OCI-LY1 (cell line): ENCODE measurements around the gene NCKAP1.

Source experiments
- H2AFZ ChIP-seq: fragments of 200-600 bp; sonication (generic), shearing (Covaris generic); 2 replicates; pipeline ENCODE4 v1.6.0; 2014; ENCODE audit warnings: antibody characterized with exemption, mild to moderate bottlenecking, low read length
- H3F3A ChIP-seq: fragments of 200-600 bp; sonication (generic), shearing (Covaris generic); 2 replicates; pipeline ENCODE4 v1.6.0; 2014; ENCODE audit warnings: mild to moderate bottlenecking, antibody characterized with exemption, low read length, moderate library complexity; ENCODE audit not compliant: insufficient read depth
- H3K27ac ChIP-seq: fragments of 200-600 bp; sonication (generic); 2 replicates; pipeline ENCODE4 v1.5.1; 2014; ENCODE audit warnings: low read length, mixed run types, mild to moderate bottlenecking, low read depth; ENCODE audit not compliant: poor library complexity, severe bottlenecking
- H3K27me3 ChIP-seq: fragments of 200-600 bp; sonication (generic); 2 replicates; pipeline ENCODE4 v1.6.0; 2014; ENCODE audit warnings: antibody characterized with exemption, mild to moderate bottlenecking, low read length, moderate library complexity; ENCODE audit not compliant: insufficient read depth
- H3K36me3 ChIP-seq: fragments of 200-600 bp; sonication (generic); 2 replicates; pipeline ENCODE4 v1.6.1; 2014; ENCODE audit warnings: mild to moderate bottlenecking, antibody characterized with exemption, low read length, moderate library complexity, mixed read lengths; ENCODE audit not compliant: insufficient read depth
- H3K4me1 ChIP-seq: fragments of 200-600 bp; sonication (generic); 2 replicates; pipeline ENCODE4 v1.5.1; 2014; ENCODE audit warnings: mild to moderate bottlenecking, low read length, moderate library complexity; ENCODE audit not compliant: insufficient read depth, severe bottlenecking
- H3K4me2 ChIP-seq: fragments of 200-600 bp; sonication (generic), shearing (Covaris generic); 2 replicates; pipeline ENCODE4 v1.6.1; 2014; ENCODE audit warnings: low read length
- H3K4me3 ChIP-seq: fragments of 200-600 bp; sonication (generic); 2 replicates; pipeline ENCODE4 v1.5.1; 2014; ENCODE audit warnings: low read length, low read depth, mild to moderate bottlenecking, mixed read lengths; ENCODE audit not compliant: poor library complexity, severe bottlenecking
- H3K79me2 ChIP-seq: fragments of 200-600 bp; shearing (Covaris generic); 2 replicates; pipeline ENCODE4 v1.6.1; 2016; ENCODE audit warnings: mixed run types, low read length, mixed read lengths; ENCODE audit not compliant: insufficient read depth
- H3K9ac ChIP-seq: fragments of 200-600 bp; sonication (generic), shearing (Covaris generic); 2 replicates; pipeline ENCODE4 v1.6.1; 2014; ENCODE audit warnings: mild to moderate bottlenecking, low read length, mixed read lengths
- H3K9me2 ChIP-seq: fragments of 200-600 bp; sonication (generic), shearing (Covaris generic); 2 replicates; pipeline ENCODE4 v1.6.1; 2014; ENCODE audit warnings: low read depth, mild to moderate bottlenecking, low read length, mixed read lengths
- H3K9me3 ChIP-seq: fragments of 200-600 bp; shearing (Covaris generic); 2 replicates; pipeline ENCODE4 v1.6.1; 2014; ENCODE audit warnings: low read length, mixed read lengths
- H4K20me1 ChIP-seq: fragments of 200-600 bp; sonication (generic), shearing (Covaris generic); 2 replicates; pipeline ENCODE4 v1.6.0; 2016; ENCODE audit warnings: mild to moderate bottlenecking, low read length; ENCODE audit not compliant: insufficient read depth
- CTCF ChIP-seq: fragments of 200-600 bp; sonication (generic), shearing (Covaris generic); IDR thresholded peaks from 2 replicates; pipeline ENCODE4 v1.5.1; 2017; ENCODE audit warnings: mild to moderate bottlenecking, antibody characterized with exemption, low read length, moderate library complexity, mixed read lengths
- EZH2 ChIP-seq: fragments of 200-600 bp; sonication (generic), shearing (Covaris generic); IDR thresholded peaks from 2 replicates; pipeline ENCODE4 v1.8.0; 2017; ENCODE audit warnings: borderline replicate concordance, mixed run types, mild to moderate bottlenecking, antibody characterized with exemption, low read length, moderate library complexity, mixed read lengths

NCKAP1 gene

GRCh38 chr2:183033951-183034350, 4.3 kb downstream of the NCKAP1 start:
- H3K36me3 ChIP-seq: no peaks in the 10 kb centered on the region

GRCh38 chr2:183031911-183032794, 6.1 kb downstream of the NCKAP1 start:
- H3F3A ChIP-seq: peaks cover 3% of the 10 kb centered on the region; the same call in 1 of the 2 replicates
- H2AFZ ChIP-seq: no peak overlapping the region
- H3K9me3 ChIP-seq: no peaks in the 10 kb centered on the region
- no peaks in the 10 kb centered on the region for H3K9me2 ChIP-seq
- TF ChIP-seq EZH2: no peak
- TF ChIP-seq CTCF: no peak
- H3K79me2 ChIP-seq: no peaks in the 10 kb centered on the region
- H3K27me3 ChIP-seq: no peaks in the 10 kb centered on the region; the same call in 1 of the 2 replicates
- H3K4me1 ChIP-seq: peaks cover 15% of the 10 kb centered on the region
- no peak overlapping the region for H3K4me2 ChIP-seq
- no peak overlapping the region for H3K27ac ChIP-seq
- no peak overlapping the region for H3K9ac ChIP-seq
- no peak overlapping the region for H3K4me3 ChIP-seq
- no peaks in the 10 kb centered on the region for H3K36me3 ChIP-seq
- H4K20me1 ChIP-seq: peaks cover 3% of the 10 kb centered on the region; the same call in 1 of the 2 replicates

More at GRCh38 chr2:183033951-183034350, 4.3 kb downstream of the NCKAP1 start:
- Histone ChIP-seq H4K20me1 (peaks cover 3% of the 10 kb centered on the region; the same call in 1 of the 2 replicates), H2AFZ (no peak overlapping the region), H3K79me2 (no peaks in the 10 kb centered on the region), H3K4me2 (no peak overlapping the region), H3K4me1 (peaks cover 30% of the 10 kb centered on the region), H3K4me3 (no peak overlapping the region), H3K27ac (no peak overlapping the region), H3F3A (peaks cover 3% of the 10 kb centered on the region; the same call in 1 of the 2 replicates), H3K27me3 (no peaks in the 10 kb centered on the region; the same call in 1 of the 2 replicates), H3K9ac (no peak overlapping the region), H3K9me3 (no peaks in the 10 kb centered on the region), H3K9me2 (no peaks in the 10 kb centered on the region)
- TF ChIP-seq CTCF (no peak), EZH2 (no peak)

- Histone ChIP-seq H3K4me2 (no peak overlapping the region), H3K9me3 (no peaks in the 10 kb centered on the region), H2AFZ (no peak overlapping the region), H4K20me1 (peaks cover 3% of the 10 kb centered on the region; the same call in 1 of the 2 replicates), H3K27me3 (no peaks in the 10 kb centered on the region; the same call in 1 of the 2 replicates), H3K9ac (no peak overlapping the region), H3K4me3 (no peak overlapping the region), H3K4me1 (no peaks in the 10 kb centered on the region), H3K79me2 (no peaks in the 10 kb centered on the region), H3K36me3 (no peaks in the 10 kb centered on the region), H3K27ac (no peak overlapping the region), H3K9me2 (no peaks in the 10 kb centered on the region), H3F3A (no peaks in the 10 kb centered on the region)
- TF ChIP-seq CTCF (no peak), EZH2 (no peak)
These were observed 9.0 kb downstream of the NCKAP1 start for GRCh38 chr2:183029219-183029618.
